ENCODE measurements around the gene SPINK8. TPM values are rescaled to one million over a fixed set of nuclear protein-coding genes. Genes with fewer than 3 reads are reported as not detected.

SPINK8 gene
- total RNA-seq, 4 donors from 2014 or later: not detected

DNA sequence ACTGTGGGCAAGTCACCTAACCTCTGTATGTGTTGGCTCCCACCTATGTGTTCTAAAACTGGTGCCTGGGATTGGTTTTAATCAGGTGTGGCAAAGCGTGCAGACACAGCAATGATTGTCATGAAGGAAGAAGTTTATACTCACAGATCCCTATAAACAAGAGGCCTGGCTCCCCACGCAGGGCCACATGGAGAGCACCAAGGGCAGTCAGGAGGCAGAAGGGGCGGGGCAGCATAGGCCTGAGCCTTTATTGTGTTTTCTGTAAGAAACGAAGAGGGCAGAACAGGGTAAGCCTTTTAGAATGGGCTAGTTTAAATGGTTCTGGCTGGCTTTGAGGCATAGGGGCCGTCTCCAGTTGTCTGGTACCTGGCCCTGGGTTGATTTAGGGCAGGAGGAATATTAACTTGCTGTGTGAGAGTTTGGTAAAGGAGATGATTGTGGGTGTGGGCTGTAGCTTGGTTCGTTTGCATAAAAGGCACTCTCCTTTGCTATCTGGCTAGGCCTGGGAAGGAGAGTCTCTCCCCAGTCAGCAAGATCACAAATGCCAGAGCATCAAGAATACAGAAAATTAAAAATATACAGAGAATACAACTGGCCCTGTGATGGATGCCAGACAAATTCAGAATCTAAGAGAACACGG, 36.4 kb upstream of the SPINK8 start:
- Histone ChIP-seq H3K27ac (no peak overlapping the region), H3K4me1 (no peaks in the 10 kb centered on the region), H3K9me3 (no peaks in the 10 kb centered on the region), H3K27me3 (no peaks in the 10 kb centered on the region), H3K36me3 (no peaks in the 10 kb centered on the region), H3K4me3 (no peak overlapping the region)
- TF ChIP-seq POLR2A (IDR thresholded peaks at IDR 0.05): no peak
- TF ChIP-seq, protein P1, sequence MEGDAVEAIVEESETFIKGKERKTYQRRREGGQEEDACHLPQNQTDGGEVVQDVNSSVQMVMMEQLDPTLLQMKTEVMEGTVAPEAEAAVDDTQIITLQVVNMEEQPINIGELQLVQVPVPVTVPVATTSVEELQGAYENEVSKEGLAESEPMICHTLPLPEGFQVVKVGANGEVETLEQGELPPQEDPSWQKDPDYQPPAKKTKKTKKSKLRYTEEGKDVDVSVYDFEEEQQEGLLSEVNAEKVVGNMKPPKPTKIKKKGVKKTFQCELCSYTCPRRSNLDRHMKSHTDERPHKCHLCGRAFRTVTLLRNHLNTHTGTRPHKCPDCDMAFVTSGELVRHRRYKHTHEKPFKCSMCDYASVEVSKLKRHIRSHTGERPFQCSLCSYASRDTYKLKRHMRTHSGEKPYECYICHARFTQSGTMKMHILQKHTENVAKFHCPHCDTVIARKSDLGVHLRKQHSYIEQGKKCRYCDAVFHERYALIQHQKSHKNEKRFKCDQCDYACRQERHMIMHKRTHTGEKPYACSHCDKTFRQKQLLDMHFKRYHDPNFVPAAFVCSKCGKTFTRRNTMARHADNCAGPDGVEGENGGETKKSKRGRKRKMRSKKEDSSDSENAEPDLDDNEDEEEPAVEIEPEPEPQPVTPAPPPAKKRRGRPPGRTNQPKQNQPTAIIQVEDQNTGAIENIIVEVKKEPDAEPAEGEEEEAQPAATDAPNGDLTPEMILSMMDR (IDR thresholded peaks at IDR 0.05): no peak
- no peak for DNase-seq

DNA sequence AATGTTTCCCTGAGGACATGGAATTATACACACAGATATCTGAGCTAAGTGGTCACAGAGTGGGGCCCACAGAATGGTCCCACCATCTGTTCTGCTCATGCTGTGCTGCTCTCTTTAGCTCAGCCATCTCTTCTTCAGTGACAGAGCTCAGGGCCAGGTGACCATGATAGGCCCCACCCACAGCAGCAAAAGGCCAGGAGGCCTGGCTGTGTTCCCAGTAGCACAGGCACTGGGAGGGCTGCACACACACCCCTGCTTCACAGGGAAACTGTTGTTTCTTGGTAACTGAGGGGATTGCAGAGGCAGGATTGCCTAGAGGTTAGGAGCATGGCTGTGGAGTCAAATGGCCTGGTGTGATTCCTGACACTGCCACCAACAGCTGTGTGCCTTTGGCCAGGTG, 33.7 kb upstream of the SPINK8 start:
- no peak for DNase-seq
- H3K36me3 ChIP-seq: no peaks in the 10 kb centered on the region
- H3K4me1 ChIP-seq: no peaks in the 10 kb centered on the region
- H3K27ac ChIP-seq: no peak overlapping the region
- H3K27me3 ChIP-seq: no peaks in the 10 kb centered on the region
- no peak for TF ChIP-seq POLR2A (IDR thresholded peaks at IDR 0.05)
- TF ChIP-seq, protein P1 (IDR thresholded peaks at IDR 0.05): no peak
- no peaks in the 10 kb centered on the region for H3K9me3 ChIP-seq
- no peak overlapping the region for H3K4me3 ChIP-seq

DNA sequence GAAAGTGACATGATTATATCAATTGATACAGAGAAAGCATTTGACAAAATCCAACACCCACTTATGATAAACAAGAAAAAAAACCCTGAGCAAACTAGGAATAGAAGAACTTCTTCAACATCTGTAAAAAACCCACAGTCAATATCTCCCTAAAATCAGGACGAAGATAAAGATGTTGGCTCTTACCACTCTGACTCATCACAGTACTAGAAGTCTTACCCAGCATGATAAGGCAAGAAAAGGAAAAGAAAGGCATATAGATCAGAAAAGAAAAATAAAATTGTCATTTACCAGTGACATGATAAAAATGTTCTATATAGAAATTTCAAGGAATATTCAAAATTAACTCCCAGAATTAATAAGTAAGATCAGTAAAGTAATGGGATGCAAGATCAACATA, 31.4 kb upstream of the SPINK8 start:
- TF ChIP-seq, protein P1 (IDR thresholded peaks at IDR 0.05): no peak
- TF ChIP-seq POLR2A (IDR thresholded peaks at IDR 0.05): no peak
- H3K36me3 ChIP-seq: no peaks in the 10 kb centered on the region
- H3K27me3 ChIP-seq: no peaks in the 10 kb centered on the region

DNA sequence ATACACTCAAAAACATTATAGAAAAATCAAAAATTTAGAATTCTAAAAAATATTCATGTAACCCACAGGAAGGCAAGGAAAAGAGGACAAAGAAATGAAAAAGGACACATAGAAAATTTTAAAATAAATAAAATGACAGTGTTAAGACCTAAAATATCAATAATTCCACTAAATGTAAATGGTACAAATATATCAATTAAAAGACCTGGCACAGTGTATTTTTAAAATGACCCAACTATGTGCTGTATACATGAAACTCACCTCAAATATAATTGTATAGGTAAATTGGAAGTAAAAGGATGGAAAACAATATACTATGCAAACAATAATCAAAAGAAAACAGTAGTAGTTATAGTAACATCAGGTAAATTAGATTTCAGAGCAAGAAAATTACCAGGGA, 28.5 kb upstream of the SPINK8 start:
- Histone ChIP-seq H3K27me3 (no peaks in the 10 kb centered on the region), H3K36me3 (no peaks in the 10 kb centered on the region), H3K27ac (no peak overlapping the region), H3K4me1 (no peaks in the 10 kb centered on the region), H3K9me3 (peaks cover 0 to 7% (median 0%) of the 10 kb centered on the region in 4 donors), H3K4me3 (no peak overlapping the region)
- TF ChIP-seq, protein P1 (IDR thresholded peaks at IDR 0.05): no peak
- TF ChIP-seq POLR2A (IDR thresholded peaks at IDR 0.05): no peak
- no peak for DNase-seq

More for the DNA sequence above, 31.4 kb upstream of the SPINK8 start:
- Histone ChIP-seq H3K4me3 (no peak overlapping the region), H3K27ac (no peak overlapping the region), H3K4me1 (no peaks in the 10 kb centered on the region), H3K9me3 (no peaks in the 10 kb centered on the region)
- no peak for DNase-seq

DNA sequence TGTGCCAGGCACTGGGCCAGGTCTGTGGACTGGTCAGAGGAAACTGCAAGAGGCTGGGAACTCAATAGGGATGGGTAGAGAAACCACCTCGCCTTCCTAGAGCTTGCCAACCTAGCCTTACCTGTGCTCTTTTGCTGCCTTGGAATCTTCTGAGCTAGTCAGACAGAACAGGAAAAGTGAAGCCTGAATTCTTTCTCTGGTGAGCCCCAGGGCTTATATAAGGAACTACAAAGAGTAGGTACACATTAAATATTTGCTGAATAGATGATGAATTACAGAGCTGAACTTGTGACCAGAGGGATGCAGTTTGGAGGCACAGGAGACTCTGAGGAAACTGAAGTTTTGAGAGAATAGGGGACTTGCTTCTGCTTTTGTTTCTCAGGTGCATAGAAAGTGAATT, 23.0 kb upstream of the SPINK8 start:
- no peak for DNase-seq
- TF ChIP-seq POLR2A (IDR thresholded peaks at IDR 0.05): no peak
- TF ChIP-seq, protein P1 (IDR thresholded peaks at IDR 0.05): no peak
- Histone ChIP-seq H3K4me3 (no peak overlapping the region), H3K4me1 (no peaks in the 10 kb centered on the region), H3K36me3 (no peaks in the 10 kb centered on the region), H3K27me3 (no peaks in the 10 kb centered on the region), H3K9me3 (peaks cover 0 to 7% (median 0%) of the 10 kb centered on the region in 4 donors), H3K27ac (no peak overlapping the region)
